Hepatocyte (in vitro differentiated cells): ENCODE results near the gene EVI5L.

Experiments
- EZH2 ChIP-seq: fragments of 200-600 bp; sonication (generic); IDR thresholded peaks from 2 replicates; pipeline ENCODE4 v1.6.1; 2016; ENCODE audit warnings: antibody characterized with exemption, mild to moderate bottlenecking, borderline replicate concordance
- TF ChIP-seq, protein P1 (sequence below): fragments of 200-600 bp; sonication (generic); IDR thresholded peaks from 2 replicates; pipeline ENCODE4 v1.5.1; 2016; ENCODE audit warnings: antibody characterized with exemption, mild to moderate bottlenecking; ENCODE audit not compliant: poor library complexity

DNA sequence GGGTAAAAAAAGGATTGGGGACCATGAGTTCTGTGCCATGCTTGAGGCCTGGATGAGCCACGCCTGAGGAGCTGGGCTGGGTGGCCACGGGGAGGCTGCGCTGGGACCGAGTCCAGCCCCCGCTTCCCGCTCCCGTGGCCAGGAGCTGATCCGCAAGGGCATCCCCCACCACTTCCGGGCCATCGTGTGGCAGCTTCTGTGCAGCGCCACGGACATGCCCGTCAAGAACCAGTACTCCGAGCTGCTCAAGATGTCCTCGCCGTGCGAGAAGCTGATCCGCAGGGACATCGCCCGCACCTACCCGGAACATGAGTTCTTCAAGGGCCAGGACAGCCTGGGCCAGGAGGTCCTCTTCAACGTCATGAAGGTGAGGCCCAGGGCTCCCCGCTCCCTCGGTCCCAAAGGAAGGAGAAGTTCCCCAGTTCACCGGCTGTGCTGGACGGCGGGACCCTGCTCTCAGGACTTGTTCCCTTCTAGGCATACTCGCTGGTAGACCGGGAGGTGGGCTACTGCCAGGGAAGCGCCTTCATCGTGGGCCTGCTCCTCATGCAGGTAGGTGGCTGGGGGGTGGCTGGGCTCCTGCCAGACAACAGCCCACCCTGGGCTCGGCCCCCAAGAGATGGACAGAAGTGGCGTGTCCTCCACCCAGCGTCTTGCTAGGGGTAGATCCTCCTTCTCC lies 18.9 kb downstream of the EVI5L start:
- no peak for TF ChIP-seq EZH2
- TF ChIP-seq, protein P1, sequence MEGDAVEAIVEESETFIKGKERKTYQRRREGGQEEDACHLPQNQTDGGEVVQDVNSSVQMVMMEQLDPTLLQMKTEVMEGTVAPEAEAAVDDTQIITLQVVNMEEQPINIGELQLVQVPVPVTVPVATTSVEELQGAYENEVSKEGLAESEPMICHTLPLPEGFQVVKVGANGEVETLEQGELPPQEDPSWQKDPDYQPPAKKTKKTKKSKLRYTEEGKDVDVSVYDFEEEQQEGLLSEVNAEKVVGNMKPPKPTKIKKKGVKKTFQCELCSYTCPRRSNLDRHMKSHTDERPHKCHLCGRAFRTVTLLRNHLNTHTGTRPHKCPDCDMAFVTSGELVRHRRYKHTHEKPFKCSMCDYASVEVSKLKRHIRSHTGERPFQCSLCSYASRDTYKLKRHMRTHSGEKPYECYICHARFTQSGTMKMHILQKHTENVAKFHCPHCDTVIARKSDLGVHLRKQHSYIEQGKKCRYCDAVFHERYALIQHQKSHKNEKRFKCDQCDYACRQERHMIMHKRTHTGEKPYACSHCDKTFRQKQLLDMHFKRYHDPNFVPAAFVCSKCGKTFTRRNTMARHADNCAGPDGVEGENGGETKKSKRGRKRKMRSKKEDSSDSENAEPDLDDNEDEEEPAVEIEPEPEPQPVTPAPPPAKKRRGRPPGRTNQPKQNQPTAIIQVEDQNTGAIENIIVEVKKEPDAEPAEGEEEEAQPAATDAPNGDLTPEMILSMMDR = no peak
